MG63 (cell line): ENCODE results near the gene PCBD1. TPM values are rescaled to one million over a fixed set of nuclear protein-coding genes. Genes with fewer than 3 reads are reported as not detected.

Experiments
- DNase-seq: peaks from one replicate; pipeline ENCODE4 v3.0.0-alpha.2; 2020
- H3K27me3 ChIP-seq: fragments of 250-450 bp; sonication (Bioruptor Pico); 2 replicates; pipeline ENCODE4 v1.5.1; 2020; ENCODE audit warnings: mild to moderate bottlenecking, moderate library complexity
- H3K36me3 ChIP-seq: fragments of 250-450 bp; sonication (Bioruptor Pico); 2 replicates; pipeline ENCODE4 v1.5.1; 2020; ENCODE audit warnings: mild to moderate bottlenecking, moderate library complexity
- H3K4me3 ChIP-seq: fragments of 250-450 bp; sonication (Bioruptor Pico); 2 replicates; pipeline ENCODE4 v1.5.1; 2020; ENCODE audit warnings: mild to moderate bottlenecking, moderate library complexity
- H3K9me3 ChIP-seq: fragments of 250-450 bp; sonication (Bioruptor Pico); 2 replicates; pipeline ENCODE4 v1.5.1; 2020; ENCODE audit warnings: mild to moderate bottlenecking, moderate library complexity
- total RNA-seq: library from RNA; depleted of rRNA; stranded (reverse); fragments of >200 nt; shearing (Covaris generic); gene quantifications from 2 replicates; pipeline ENCODE4 v1.2.3, GENCODE V29; 2014; ENCODE audit warnings: low replicate concordance; rRNA removed

Gene PCBD1
- 21.0 and 56.9 TPM in 2 replicates for total RNA-seq

GRCh38 chr10:70887804-70888800, at the start of gene PCBD1:
Gene PCBD1, minus strand, starts transcription at chr10:70888565. Its CDS starts 32 bp downstream, at chr10:70888533.
- no peaks in the 10 kb centered on the region for H3K9me3 ChIP-seq
- peak within 1 kb of the TSS; percentile 56 for H3K4me3 ChIP-seq
- H3K27me3 ChIP-seq: no peaks in the 10 kb centered on the region
- H3K36me3 ChIP-seq: peaks cover 3% of the 10 kb centered on the region
- DNase-seq: peak; percentile 67

DNA sequence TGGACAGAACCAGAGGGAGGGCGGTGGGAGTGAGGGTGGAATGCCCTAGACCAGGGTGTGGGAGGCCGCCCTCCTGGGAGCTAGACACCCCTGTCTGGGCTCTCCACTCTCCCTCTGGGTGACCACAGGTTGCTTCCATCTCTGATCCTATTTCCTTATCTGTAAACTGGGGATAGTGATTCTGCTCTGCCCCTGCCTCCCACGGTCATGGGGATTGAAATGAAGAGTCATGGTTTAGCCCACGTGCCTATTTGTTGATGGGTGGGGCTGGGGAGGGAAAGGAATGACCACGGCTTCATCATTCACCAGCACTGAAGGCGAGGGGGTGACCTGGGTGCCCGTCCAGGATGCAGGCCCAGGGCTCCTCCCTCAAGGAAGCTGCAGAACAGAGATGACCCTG, 49.3 kb upstream of the PCBD1 start:
- Histone ChIP-seq H3K9me3 (no peaks in the 10 kb centered on the region), H3K27me3 (no peaks in the 10 kb centered on the region), H3K4me3 (no peak overlapping the region), H3K36me3 (no peaks in the 10 kb centered on the region)
- DNase-seq: no peak

- DNase-seq: no peak
- no peak overlapping the region for H3K4me3 ChIP-seq
- H3K9me3 ChIP-seq: no peaks in the 10 kb centered on the region
- H3K36me3 ChIP-seq: no peaks in the 10 kb centered on the region
- no peaks in the 10 kb centered on the region for H3K27me3 ChIP-seq
These were observed 47.7 kb upstream of the PCBD1 start for GRCh38 chr10:70936111-70936510.

DNA sequence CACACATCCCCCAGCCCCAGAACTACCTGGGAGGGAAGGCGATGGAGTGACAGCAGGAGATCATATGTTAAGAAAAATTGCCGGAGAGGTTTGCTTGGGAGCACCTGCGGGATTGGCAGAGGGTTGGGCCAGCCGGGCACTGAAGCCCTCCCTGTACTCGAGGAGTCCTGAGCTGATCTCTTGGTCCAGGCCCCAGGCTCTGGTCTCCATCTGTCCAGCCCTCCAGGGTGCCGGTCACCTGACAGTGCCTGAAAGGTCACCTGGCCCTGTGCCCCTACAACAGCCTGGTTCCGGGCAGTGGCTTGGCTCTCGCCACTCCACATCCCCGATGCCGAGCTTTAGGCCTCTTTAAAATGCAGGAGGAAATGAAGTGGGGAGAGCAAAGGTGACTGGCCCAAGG, 47.3 kb upstream of the PCBD1 start:
- DNase-seq: no peak
- no peak overlapping the region for H3K4me3 ChIP-seq
- H3K27me3 ChIP-seq: no peaks in the 10 kb centered on the region
- no peaks in the 10 kb centered on the region for H3K9me3 ChIP-seq
- no peaks in the 10 kb centered on the region for H3K36me3 ChIP-seq

GRCh38 chr10:70935125-70935625, 46.8 kb upstream of the PCBD1 start:
- H3K9me3 ChIP-seq: no peaks in the 10 kb centered on the region
- no peak for DNase-seq
- H3K27me3 ChIP-seq: no peaks in the 10 kb centered on the region
- H3K36me3 ChIP-seq: no peaks in the 10 kb centered on the region
- no peak overlapping the region for H3K4me3 ChIP-seq

DNA sequence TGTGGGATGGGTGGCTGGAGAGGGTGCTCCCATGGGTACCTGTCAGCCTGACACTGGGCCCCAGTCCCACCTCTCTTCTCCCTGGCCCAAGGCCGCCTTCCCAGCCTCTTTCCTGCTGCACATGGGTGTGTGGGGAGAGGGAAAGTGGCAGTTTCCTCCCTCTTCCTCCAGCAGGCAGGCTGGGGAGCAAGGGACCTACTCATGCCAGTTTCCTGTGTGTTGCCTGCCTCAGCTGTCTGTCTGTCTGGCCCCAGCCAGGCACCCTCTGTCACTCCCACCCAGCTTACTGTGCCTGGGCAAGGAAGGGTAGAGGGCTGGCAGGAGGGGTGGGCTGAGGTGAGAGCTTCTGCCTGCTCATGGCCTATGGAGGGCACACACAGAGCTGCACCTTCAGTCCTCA, 46.3 kb upstream of the PCBD1 start:
- H3K36me3 ChIP-seq: no peaks in the 10 kb centered on the region
- no peaks in the 10 kb centered on the region for H3K9me3 ChIP-seq
- no peaks in the 10 kb centered on the region for H3K27me3 ChIP-seq
- H3K4me3 ChIP-seq: no peak overlapping the region
- no peak for DNase-seq

DNA sequence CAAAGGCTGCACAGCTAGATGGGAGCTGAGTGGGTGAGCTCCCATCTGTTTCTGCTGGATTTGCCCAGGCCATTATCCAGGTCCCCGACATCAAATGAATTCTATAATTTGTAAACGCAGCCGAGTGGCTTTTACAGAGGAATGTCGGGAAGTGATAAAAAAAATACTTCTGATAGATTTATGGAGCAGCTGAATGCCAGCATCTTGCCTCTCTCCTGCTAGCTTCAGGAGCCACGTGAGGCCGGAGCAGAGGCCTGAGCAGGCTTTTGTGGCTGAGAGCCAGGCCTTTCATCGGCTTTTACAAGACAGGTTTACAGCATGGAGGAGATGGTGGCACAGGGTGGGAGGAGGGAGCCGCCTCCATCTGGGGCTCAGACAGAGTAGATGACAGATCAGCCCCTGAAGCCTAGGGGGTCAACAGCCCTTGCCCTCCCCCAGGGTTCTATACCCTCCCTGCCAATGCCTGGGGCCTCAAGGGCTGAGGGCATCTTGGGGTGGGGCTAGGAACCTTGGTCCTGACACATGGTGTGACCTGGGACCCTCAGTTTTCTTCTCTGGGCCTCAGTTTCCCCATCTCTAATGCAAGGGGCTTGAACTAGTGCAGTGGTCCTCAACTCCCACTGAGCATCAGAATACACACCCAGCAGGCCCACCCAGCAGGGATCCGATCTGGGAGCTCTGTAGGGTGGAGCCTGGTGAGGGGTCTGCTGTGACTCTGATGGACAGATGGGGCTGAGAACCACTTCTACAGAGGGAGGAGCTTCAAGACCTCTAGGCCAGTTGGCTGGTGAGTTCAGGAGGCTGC, 44.2 kb upstream of the PCBD1 start:
- Histone ChIP-seq H3K27me3 (no peaks in the 10 kb centered on the region), H3K36me3 (no peaks in the 10 kb centered on the region), H3K9me3 (no peaks in the 10 kb centered on the region), H3K4me3 (no peak overlapping the region)
- no peak for DNase-seq

DNA sequence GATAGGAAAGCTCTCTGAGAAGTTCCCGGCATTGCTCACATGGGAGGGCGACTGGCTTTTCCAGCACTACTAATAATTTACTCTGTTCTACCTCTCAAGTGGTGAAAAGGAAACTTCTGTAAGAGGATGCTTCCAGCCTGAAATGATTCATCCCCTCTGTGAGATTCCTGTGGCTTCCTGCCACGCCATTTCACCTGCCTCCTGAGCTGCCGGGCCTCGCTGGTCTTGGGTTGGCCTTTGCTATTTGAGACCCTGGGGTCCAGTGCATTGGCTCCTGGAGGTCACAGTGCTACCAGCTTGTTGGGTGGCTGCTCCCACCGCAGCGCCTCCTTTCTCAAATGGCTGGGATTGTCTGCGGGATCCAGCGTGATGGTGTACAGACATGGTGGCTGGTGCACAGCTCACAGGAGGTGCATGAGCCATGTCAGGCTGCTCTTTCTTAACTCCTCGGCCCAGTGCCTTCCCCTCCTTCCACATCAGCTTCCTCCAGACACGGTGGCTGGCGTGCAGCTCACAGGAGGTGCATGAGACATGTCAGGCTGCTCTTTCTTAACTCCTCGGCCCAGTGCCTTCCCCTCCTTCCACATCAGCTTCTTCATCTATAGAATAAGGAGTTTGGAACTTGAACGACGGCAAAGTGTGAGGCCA, 42.9 kb upstream of the PCBD1 start:
- DNase-seq: no peak
- Histone ChIP-seq H3K9me3 (no peaks in the 10 kb centered on the region), H3K4me3 (no peak overlapping the region), H3K36me3 (no peaks in the 10 kb centered on the region), H3K27me3 (no peaks in the 10 kb centered on the region)

DNA sequence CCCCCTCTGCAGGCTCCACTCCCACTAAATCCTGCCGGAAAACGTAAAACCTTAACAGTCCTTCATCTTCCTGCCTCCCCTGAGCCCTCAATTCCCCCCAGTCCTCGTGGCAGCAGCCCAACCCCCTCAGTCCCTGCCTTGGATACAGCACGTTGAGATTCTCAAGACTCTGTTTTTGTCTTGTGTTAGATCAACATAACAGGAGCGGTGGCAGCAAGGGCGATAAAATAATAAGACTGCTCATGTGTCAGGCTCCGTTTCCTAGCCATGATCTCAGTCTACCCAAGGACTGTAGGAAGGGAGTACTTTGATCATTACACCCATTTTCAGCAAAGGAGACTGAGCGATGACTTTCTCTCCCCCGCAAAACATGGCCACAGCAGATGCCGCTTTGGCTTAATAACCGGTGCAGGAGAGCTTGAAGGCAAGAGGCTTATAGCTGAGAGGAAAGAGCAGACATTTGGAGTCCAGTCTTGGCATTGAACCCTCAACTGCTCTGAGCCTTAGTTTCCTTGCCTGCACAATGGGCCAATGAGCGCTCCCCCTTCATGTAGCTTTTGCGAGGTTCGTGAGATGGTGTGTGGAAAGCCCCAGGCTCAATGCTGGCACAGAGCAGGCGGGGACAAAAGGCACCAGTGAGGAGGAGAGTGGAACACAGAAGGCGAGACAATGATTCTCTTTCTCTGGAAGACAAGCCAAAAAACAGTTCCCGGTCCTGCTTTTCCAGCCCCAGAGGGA, 42.1 kb upstream of the PCBD1 start:
- Histone ChIP-seq H3K27me3 (no peaks in the 10 kb centered on the region), H3K4me3 (no peak overlapping the region), H3K36me3 (no peaks in the 10 kb centered on the region), H3K9me3 (no peaks in the 10 kb centered on the region)
- DNase-seq: no peak

DNA sequence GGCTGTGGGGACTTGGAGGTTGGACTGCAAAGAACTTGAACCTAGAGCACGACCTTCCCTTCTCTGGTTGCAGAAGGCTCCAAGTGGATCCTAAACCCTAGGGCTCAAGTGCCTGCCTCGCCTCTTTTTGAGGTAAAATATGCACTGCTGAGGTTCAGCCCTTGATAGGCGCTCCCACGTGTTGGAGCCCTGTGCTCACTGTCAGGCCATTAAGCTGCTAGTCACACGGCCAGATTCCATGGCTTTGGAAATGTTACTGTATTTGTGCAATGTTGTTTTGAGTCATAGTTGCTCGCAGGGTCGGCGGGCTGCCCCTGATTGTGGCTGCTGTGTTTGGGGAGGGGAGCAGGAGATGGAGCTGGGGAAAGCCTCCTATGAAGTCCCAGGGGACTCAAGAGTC, 39.8 kb upstream of the PCBD1 start:
- H3K27me3 ChIP-seq: no peaks in the 10 kb centered on the region
- DNase-seq: no peak
- no peaks in the 10 kb centered on the region for H3K9me3 ChIP-seq
- no peak overlapping the region for H3K4me3 ChIP-seq
- H3K36me3 ChIP-seq: no peaks in the 10 kb centered on the region

- Histone ChIP-seq H3K9me3 (no peaks in the 10 kb centered on the region), H3K27me3 (no peaks in the 10 kb centered on the region), H3K4me3 (no peak overlapping the region), H3K36me3 (no peaks in the 10 kb centered on the region)
- DNase-seq: peak; percentile 31
These were observed 39.0 kb upstream of the PCBD1 start for GRCh38 chr10:70927189-70927943.

DNA sequence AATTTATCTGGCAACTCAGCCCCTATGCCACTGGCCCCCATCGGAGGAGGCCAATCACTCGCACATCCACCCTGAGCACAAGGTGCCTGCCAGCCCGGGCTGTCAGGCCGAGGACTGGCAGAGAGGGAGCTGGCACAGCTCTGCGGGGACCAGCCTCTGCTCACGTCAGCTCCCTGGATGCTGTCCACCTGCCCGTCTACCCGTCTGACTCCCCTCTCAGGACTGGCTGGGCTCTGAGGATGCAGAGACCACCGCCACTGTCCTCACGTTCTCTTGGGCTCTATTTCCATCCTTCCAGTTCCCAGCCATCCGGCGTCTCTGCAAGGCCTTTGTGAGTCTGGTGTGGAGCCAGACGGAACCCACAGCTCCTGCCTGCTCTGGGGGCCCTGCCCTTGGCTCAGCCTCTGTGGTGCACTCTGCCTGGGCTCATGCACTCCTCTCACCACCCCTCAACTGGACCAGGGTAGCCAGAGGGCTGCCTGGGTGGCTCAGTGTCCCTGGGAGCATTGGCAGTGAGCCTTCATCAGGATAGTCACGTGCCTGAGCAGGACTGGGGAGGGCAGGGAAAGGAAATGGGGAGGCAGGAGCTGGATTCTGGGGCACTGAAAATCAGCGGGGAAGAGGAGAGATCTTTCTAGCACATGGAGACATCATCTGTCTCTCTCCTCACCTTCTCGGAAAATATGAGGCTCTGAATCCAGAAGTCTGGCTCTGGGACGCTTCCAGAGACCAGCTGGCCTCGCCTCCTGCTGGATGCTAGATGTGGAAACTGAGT, 38.0 kb upstream of the PCBD1 start:
- no peak for DNase-seq
- no peaks in the 10 kb centered on the region for H3K36me3 ChIP-seq

GRCh38 chr10:70925377-70926225, 37.2 kb upstream of the PCBD1 start:
- no peaks in the 10 kb centered on the region for H3K27me3 ChIP-seq
- DNase-seq: peak; percentile 17
- H3K36me3 ChIP-seq: no peaks in the 10 kb centered on the region
- no peaks in the 10 kb centered on the region for H3K9me3 ChIP-seq
- H3K4me3 ChIP-seq: no peak overlapping the region

More for the DNA sequence above, 38.0 kb upstream of the PCBD1 start:
- no peak overlapping the region for H3K4me3 ChIP-seq
- H3K9me3 ChIP-seq: no peaks in the 10 kb centered on the region
- H3K27me3 ChIP-seq: no peaks in the 10 kb centered on the region

GRCh38 chr10:70923696-70924095, 35.3 kb upstream of the PCBD1 start:
- DNase-seq: no peak
- H3K36me3 ChIP-seq: no peaks in the 10 kb centered on the region
- H3K9me3 ChIP-seq: no peaks in the 10 kb centered on the region
- H3K27me3 ChIP-seq: no peaks in the 10 kb centered on the region
- no peak overlapping the region for H3K4me3 ChIP-seq
